ENCODE data around the gene NAGA.

DNA sequence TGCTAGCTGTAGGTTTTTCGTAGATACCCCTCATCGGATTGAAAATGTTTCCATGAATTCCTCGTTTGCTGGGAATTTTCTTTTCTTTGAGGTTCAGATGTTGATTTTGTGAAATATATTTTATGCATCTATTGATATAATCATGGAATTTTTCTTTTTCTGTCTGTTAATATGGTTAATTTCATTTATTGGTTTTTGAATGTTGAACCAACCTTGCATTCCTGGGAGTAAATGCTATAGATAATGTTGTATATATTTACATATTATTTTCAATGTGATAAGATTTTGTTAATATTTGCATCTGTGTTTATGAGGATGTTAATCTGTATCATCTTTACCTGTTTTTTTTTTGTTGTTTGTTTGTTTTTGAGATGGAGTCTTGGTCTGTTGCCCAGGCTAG lies 30.6 kb upstream of the NAGA start:
- TF ChIP-seq CTCF (conservative IDR thresholded peaks at IDR 0.05; ENCODE audit: low read length) (no peak), EZH2phosphoT487 (IDR thresholded peaks at IDR 0.05; ENCODE audit: borderline replicate concordance) (no peak)
